SK-N-SH (cell line): ENCODE data around the gene ROBO1. TPM values are rescaled to one million over a fixed set of nuclear protein-coding genes. Genes with fewer than 3 reads are reported as not detected.

Experiments used
- CTCF ChIA-PET: fragments of 300-600, 350-600 bp; formaldehyde crosslinking; extraction: SDS; loops from one replicate; lab custom pipeline; 2021; lab: Yijun Ruan, JAX
- POLR2A ChIA-PET: fragments of 350-600 bp; sonication (Branson Sonifier 250); formaldehyde crosslinking; extraction: SDS; loops from one replicate; lab custom pipeline; 2020; ENCODE audit warnings: antibody characterized with exemption, inconsistent platforms; lab: Yijun Ruan, JAX
- DNase-seq: peaks from one replicate; pipeline ENCODE4 v3.0.0; 2012
- H2AFZ ChIP-seq: fragments of 200-600 bp; sonication (generic); 2 replicates; pipeline ENCODE4 v1.8.1; 2016; ENCODE audit warnings: antibody characterized with exemption, mild to moderate bottlenecking, low read depth
- H3F3A ChIP-seq: fragments of 200-600 bp; sonication (generic); replicated peaks from 2 replicates; pipeline ENCODE3; 2016; ENCODE audit warnings: antibody characterized with exemption, mild to moderate bottlenecking; ENCODE audit not compliant: insufficient read depth
- H3K27ac ChIP-seq, 2 experiments: fragments of 200-500 bp in 1 of 2; fragments of 200-600 bp in 1 of 2; sonication (Bioruptor generic) in 1 of 2; sonication (generic), shearing (Covaris generic) in 1 of 2; 2 replicates each; pipeline versions ENCODE4 v1.5.1 to v1.6.1; 2014 to 2016; ENCODE audit warnings: low read depth in 2 of 2, inconsistent platforms in 1 of 2, low read length in 1 of 2, mild to moderate bottlenecking in 1 of 2, mixed read lengths in 1 of 2
- H3K27me3 ChIP-seq: fragments of 200-600 bp; sonication (generic), shearing (Covaris generic); 2 replicates; pipeline ENCODE4 v1.6.1; 2016; ENCODE audit warnings: mixed run types; ENCODE audit not compliant: insufficient read depth
- H3K36me3 ChIP-seq, 2 experiments: fragments of 200-500 bp in 1 of 2; fragments of 200-600 bp in 1 of 2; sonication (Bioruptor generic) in 1 of 2; sonication (generic) in 1 of 2; replicated peaks in 1 of 2; 2 replicates each; pipeline versions ENCODE3 to v1.5.1; 2014 to 2016; ENCODE audit warnings: low read length in 1 of 2, mild to moderate bottlenecking in 1 of 2; ENCODE audit not compliant: insufficient read depth in 2 of 2, control insufficient read depth in 1 of 2
- H3K4me1 ChIP-seq, 2 experiments: fragments of 200-500 bp in 1 of 2; fragments of 200-600 bp in 1 of 2; sonication (Bioruptor generic) in 1 of 2; sonication (generic), shearing (Covaris generic) in 1 of 2; 2 replicates each; pipeline versions ENCODE4 v1.5.1 to v1.6.1; 2014 to 2016; ENCODE audit warnings: low read depth in 1 of 2, low read length in 1 of 2, mixed run types in 1 of 2; ENCODE audit not compliant: insufficient read depth in 2 of 2, control insufficient read depth in 1 of 2
- H3K4me2 ChIP-seq: fragments of 200-600 bp; sonication (generic), shearing (Covaris generic); 2 replicates; pipeline ENCODE4 v1.6.1; 2017; ENCODE audit warnings: mixed run types
- H3K4me3 ChIP-seq, 2 experiments: fragments of 200-500 bp in 1 of 2; fragments of 200-600 bp in 1 of 2; sonication (Bioruptor generic) in 1 of 2; sonication (generic), shearing (Covaris generic) in 1 of 2; 2 replicates each; pipeline versions ENCODE4 v1.5.1 to v1.8.1; 2014 to 2016; ENCODE audit warnings: low read depth in 2 of 2, inconsistent platforms in 1 of 2, low read length in 1 of 2, mild to moderate bottlenecking in 1 of 2, mixed read lengths in 1 of 2, moderate library complexity in 1 of 2
- H3K79me2 ChIP-seq: fragments of 200-600 bp; sonication (generic); 2 replicates; pipeline ENCODE4 v1.8.1; 2017; ENCODE audit warnings: mild to moderate bottlenecking; ENCODE audit not compliant: insufficient read depth
- H3K9ac ChIP-seq: fragments of 200-600 bp; sonication (generic); 2 replicates; pipeline ENCODE4 v1.6.1; 2017; ENCODE audit warnings: mixed run types
- H3K9me2 ChIP-seq: fragments of 200-600 bp; sonication (generic); 2 replicates; pipeline ENCODE4 v1.6.1; 2017; ENCODE audit warnings: mixed run types
- H3K9me3 ChIP-seq: fragments of 200-600 bp; sonication (generic); 2 replicates; pipeline ENCODE4 v1.6.1; 2017; ENCODE audit warnings: mixed run types, mild to moderate bottlenecking, moderate library complexity
- H4K20me1 ChIP-seq: fragments of 200-600 bp; sonication (generic); 2 replicates; pipeline ENCODE4 v1.6.1; 2017; ENCODE audit warnings: mild to moderate bottlenecking, mixed run types; ENCODE audit not compliant: insufficient read depth
- CHD2 ChIP-seq: fragments of 150-350 bp; IDR thresholded peaks from 2 replicates; pipeline ENCODE4 v1.6.1; 2018; ENCODE audit warnings: low read length; ENCODE audit not compliant: partially characterized antibody
- ELF1 ChIP-seq: IDR thresholded peaks from 2 replicates; pipeline ENCODE4 v1.4.0; 2012
- EP300 ChIP-seq, 2 experiments: IDR thresholded peaks; 2 replicates each; pipeline versions ENCODE4 v1.4.0 to v1.6.1; 2012; ENCODE audit warnings: borderline replicate concordance in 1 of 2, low read depth in 1 of 2, low read length in 1 of 2
- FOXM1 ChIP-seq: IDR thresholded peaks from 2 replicates; pipeline ENCODE4 v1.4.0; 2012; ENCODE audit warnings: low read depth, mild to moderate bottlenecking
- GABPA ChIP-seq: IDR thresholded peaks from 2 replicates; pipeline ENCODE4 v1.4.0; 2012; ENCODE audit warnings: low read depth, mild to moderate bottlenecking
- MEF2A ChIP-seq: IDR thresholded peaks from 2 replicates; pipeline ENCODE4 v1.4.0; 2012; ENCODE audit warnings: low read depth, borderline replicate concordance
- MXI1 ChIP-seq: IDR thresholded peaks from 2 replicates; pipeline ENCODE4 v1.6.1; 2012; ENCODE audit warnings: mild to moderate bottlenecking, low read depth, low read length, improper control_type of control experiment
- NFIC ChIP-seq: IDR thresholded peaks from 2 replicates; pipeline ENCODE4 v1.4.0; 2012; ENCODE audit warnings: borderline replicate concordance
- NRF1 ChIP-seq: IDR thresholded peaks from 2 replicates; pipeline ENCODE4 v1.6.1; 2012; ENCODE audit warnings: low read depth, mild to moderate bottlenecking, low read length
- PBX3 ChIP-seq: IDR thresholded peaks from 2 replicates; pipeline ENCODE4; 2012
- RAD21 ChIP-seq: IDR thresholded peaks from 2 replicates; pipeline ENCODE4 v1.6.1; 2012; ENCODE audit warnings: mild to moderate bottlenecking, low read length
- SMC3 ChIP-seq: IDR thresholded peaks from 2 replicates; pipeline ENCODE4 v1.6.1; 2012; ENCODE audit warnings: low read depth, low read length, improper control_type of control experiment
- ZBTB33 ChIP-seq: IDR thresholded peaks from 2 replicates; pipeline ENCODE4 v1.4.0; 2012; ENCODE audit warnings: low read depth, borderline replicate concordance
- WGBS: methylation state at CpG from one replicate; pipeline ENCODE4 v1.1.6; 2017; ENCODE audit warnings: low lambda C conversion rate; 5-methylcytosine and 5-hydroxymethylcytosine counted together
- polyA plus RNA-seq, 3 experiments: library from polyadenylated mRNA; depleted of rRNA; stranded (reverse); fragments of >200 nt; gene quantifications; 2 replicates each; pipeline ENCODE4 v1.2.3, GENCODE V29; 2012
- TF ChIP-seq, protein P1 (sequence below): IDR thresholded peaks from 2 replicates; pipeline ENCODE4 v1.4.0; 2012; ENCODE audit warnings: low read depth
- TF ChIP-seq, protein P2 (sequence below): IDR thresholded peaks from 2 replicates; pipeline ENCODE4 v1.6.1; 2012; ENCODE audit warnings: mild to moderate bottlenecking, low read depth, low read length, moderate library complexity
- TF ChIP-seq, protein P3 (sequence below): fragments of 150-350 bp; IDR thresholded peaks from 2 replicates; pipeline ENCODE4 v1.6.1; 2016; ENCODE audit warnings: mild to moderate bottlenecking, low read depth, low read length

ROBO1 gene
- polyA plus RNA-seq, 1 of the 3 experiments (the other 2 are of a cell fraction): 22.7 TPM

DNA sequence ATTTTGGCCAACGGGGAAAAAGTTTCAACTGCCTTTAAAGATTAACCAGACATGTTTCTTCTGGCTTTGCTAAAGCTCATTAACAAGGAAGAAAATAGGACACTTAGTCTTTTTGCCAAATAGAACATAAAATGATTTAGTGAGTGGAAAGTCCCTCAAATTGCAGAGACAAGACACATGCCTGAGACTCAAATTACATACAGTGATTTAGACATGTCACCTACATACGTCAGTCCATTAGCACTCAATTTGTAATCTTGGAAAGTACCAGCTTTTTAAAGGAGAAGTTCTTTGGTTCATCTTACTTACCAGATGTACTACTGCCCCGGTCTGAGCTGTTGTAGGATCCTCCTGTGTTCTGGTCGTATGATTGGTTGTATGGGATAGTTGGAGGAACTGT, 1134.2 kb downstream of the ROBO1 start (continued):
- TF ChIP-seq PBX3 (no peak), NRF1 (no peak), FOXM1 (no peak), NFIC (no peak), ZBTB33 (no peak)

- Histone ChIP-seq H4K20me1 (no peaks in the 10 kb centered on the region), H3K9me3 (no peaks in the 10 kb centered on the region), H3K79me2 (no peaks in the 10 kb centered on the region), H3K4me3 (no peak overlapping the region), H3K4me2 (no peak overlapping the region), H3K9ac (no peak overlapping the region), H3K27me3 (no peaks in the 10 kb centered on the region), H3F3A (peaks cover 4% of the 10 kb centered on the region), H3K9me2 (no peaks in the 10 kb centered on the region), H3K36me3 (peaks cover 19% of the 10 kb centered on the region in 2 experiments), H3K27ac (no peak overlapping the region), H3K4me1 (no peaks in the 10 kb centered on the region), H2AFZ (no peak overlapping the region)
- ChIA-PET POLR2A (no interaction called here), CTCF (interaction anchor here (2.3 kb wide), 1 partner anchor 13 kb away, joined by 9 read pairs; no protein-coding TSS in a partner anchor)
- no peak for DNase-seq
- TF ChIP-seq CHD2 (no peak), NFIC (no peak), FOXM1 (no peak), NRF1 (no peak), MXI1 (no peak)
- TF ChIP-seq, protein P1, sequence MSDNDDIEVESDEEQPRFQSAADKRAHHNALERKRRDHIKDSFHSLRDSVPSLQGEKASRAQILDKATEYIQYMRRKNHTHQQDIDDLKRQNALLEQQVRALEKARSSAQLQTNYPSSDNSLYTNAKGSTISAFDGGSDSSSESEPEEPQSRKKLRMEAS: no peak
- WGBS: 89% methylated on average over 6 of the region's 6 CpGs
Measured at GRCh38 chr3:78632925-78633553, 1134.8 kb downstream of the ROBO1 start.

- ChIA-PET POLR2A (no interaction called here), CTCF (interaction anchor here (1.2 to 2.4 kb wide), 3 partner anchors 12 to 16 kb away, joined by 3 to 11 read pairs (median 3); no protein-coding TSS in a partner anchor)
- WGBS: 87% methylated on average over 6 of the region's 6 CpGs
- TF ChIP-seq, protein P2, sequence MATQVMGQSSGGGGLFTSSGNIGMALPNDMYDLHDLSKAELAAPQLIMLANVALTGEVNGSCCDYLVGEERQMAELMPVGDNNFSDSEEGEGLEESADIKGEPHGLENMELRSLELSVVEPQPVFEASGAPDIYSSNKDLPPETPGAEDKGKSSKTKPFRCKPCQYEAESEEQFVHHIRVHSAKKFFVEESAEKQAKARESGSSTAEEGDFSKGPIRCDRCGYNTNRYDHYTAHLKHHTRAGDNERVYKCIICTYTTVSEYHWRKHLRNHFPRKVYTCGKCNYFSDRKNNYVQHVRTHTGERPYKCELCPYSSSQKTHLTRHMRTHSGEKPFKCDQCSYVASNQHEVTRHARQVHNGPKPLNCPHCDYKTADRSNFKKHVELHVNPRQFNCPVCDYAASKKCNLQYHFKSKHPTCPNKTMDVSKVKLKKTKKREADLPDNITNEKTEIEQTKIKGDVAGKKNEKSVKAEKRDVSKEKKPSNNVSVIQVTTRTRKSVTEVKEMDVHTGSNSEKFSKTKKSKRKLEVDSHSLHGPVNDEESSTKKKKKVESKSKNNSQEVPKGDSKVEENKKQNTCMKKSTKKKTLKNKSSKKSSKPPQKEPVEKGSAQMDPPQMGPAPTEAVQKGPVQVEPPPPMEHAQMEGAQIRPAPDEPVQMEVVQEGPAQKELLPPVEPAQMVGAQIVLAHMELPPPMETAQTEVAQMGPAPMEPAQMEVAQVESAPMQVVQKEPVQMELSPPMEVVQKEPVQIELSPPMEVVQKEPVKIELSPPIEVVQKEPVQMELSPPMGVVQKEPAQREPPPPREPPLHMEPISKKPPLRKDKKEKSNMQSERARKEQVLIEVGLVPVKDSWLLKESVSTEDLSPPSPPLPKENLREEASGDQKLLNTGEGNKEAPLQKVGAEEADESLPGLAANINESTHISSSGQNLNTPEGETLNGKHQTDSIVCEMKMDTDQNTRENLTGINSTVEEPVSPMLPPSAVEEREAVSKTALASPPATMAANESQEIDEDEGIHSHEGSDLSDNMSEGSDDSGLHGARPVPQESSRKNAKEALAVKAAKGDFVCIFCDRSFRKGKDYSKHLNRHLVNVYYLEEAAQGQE: no peak
- TF ChIP-seq MEF2A (no peak), FOXM1 (no peak), GABPA (no peak), EP300 (IDR thresholded peaks at IDR 0.05; ENCODE audit: borderline replicate concordance in 1 of 2, low read depth in 1 of 2, low read length in 1 of 2) (no peak), SMC3 (no peak), ELF1 (no peak), RAD21 (no peak)
- TF ChIP-seq, protein P3, sequence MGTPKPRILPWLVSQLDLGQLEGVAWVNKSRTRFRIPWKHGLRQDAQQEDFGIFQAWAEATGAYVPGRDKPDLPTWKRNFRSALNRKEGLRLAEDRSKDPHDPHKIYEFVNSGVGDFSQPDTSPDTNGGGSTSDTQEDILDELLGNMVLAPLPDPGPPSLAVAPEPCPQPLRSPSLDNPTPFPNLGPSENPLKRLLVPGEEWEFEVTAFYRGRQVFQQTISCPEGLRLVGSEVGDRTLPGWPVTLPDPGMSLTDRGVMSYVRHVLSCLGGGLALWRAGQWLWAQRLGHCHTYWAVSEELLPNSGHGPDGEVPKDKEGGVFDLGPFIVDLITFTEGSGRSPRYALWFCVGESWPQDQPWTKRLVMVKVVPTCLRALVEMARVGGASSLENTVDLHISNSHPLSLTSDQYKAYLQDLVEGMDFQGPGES: no peak
Measured at GRCh38 chr3:78629544-78629943, 1138.3 kb downstream of the ROBO1 start.

More at GRCh38 chr3:78629544-78629943, 1138.3 kb downstream of the ROBO1 start:
- no peak overlapping the region for H3K4me3 ChIP-seq
- no peaks in the 10 kb centered on the region for H4K20me1 ChIP-seq
- DNase-seq: no peak
- H3K36me3 ChIP-seq: peaks cover 21 to 24% of the 10 kb centered on the region in 2 experiments
- H2AFZ ChIP-seq: no peak overlapping the region
- H3F3A ChIP-seq: peaks cover 4% of the 10 kb centered on the region
- H3K4me2 ChIP-seq: no peak overlapping the region
- H3K9me3 ChIP-seq: no peaks in the 10 kb centered on the region
- H3K27me3 ChIP-seq: no peaks in the 10 kb centered on the region
- no peak overlapping the region for H3K9ac ChIP-seq
- H3K4me1 ChIP-seq: no peaks in the 10 kb centered on the region
- no peak overlapping the region for H3K27ac ChIP-seq
- no peaks in the 10 kb centered on the region for H3K79me2 ChIP-seq
- H3K9me2 ChIP-seq: no peaks in the 10 kb centered on the region
